Left ventricle myocardium inferior (tissue), 1 donor: ENCODE data around the gene C20orf202. TPM values are rescaled to one million over a fixed set of nuclear protein-coding genes. Genes with fewer than 3 reads are reported as not detected.

ENCODE experiments used
- DNase-seq: peaks from one replicate; pipeline ENCODE4 v3.0.0-alpha.2; 2020
- H3K27ac ChIP-seq: fragments of 200-600 bp; replicated peaks from 2 replicates; pipeline ENCODE4 v1.8.0; 2021
- H3K27me3 ChIP-seq: fragments of 200-600 bp; 2 replicates; pipeline ENCODE4 v1.8.0; 2021; ENCODE audit warnings: low read depth
- H3K36me3 ChIP-seq: fragments of 200-600 bp; 2 replicates; pipeline ENCODE4 v1.8.0; 2021
- H3K4me1 ChIP-seq: fragments of 200-600 bp; 2 replicates; pipeline ENCODE4 v1.8.0; 2021
- H3K4me3 ChIP-seq: fragments of 200-600 bp; 2 replicates; pipeline ENCODE4 v1.8.0; 2021; ENCODE audit warnings: mild to moderate bottlenecking, moderate library complexity
- H3K9me3 ChIP-seq: fragments of 200-600 bp; replicated peaks from 2 replicates; pipeline ENCODE4 v1.8.0; 2021
- intact Hi-C: fragments of 100-400 bp; cut with micrococcal nuclease; formaldehyde crosslinking; loops from one replicate; pipeline ENCODE4 v1.11.0; 2022
- total RNA-seq: library from RNA; stranded (reverse); fragmentation: NEBNext Ultra II Directional; extraction: Animal tissue kit (Norgen Biotek cat#: 25700); gene quantifications from one replicate; pipeline ENCODE4 v1.2.1, GENCODE V29; 2021
- TF ChIP-seq, protein P1 (sequence below): fragments of 200-600 bp; IDR thresholded peaks from 2 replicates; pipeline ENCODE4 v1.8.0; 2021; ENCODE audit warnings: antibody characterized with exemption, mild to moderate bottlenecking, borderline replicate concordance
- donor health status: DM: no; HTN: yes; CAD: no; lungs with severe emphysema.

C20orf202 gene
- total RNA-seq, 1 donor from 2014 or later, result 0.41 TPM

DNA sequence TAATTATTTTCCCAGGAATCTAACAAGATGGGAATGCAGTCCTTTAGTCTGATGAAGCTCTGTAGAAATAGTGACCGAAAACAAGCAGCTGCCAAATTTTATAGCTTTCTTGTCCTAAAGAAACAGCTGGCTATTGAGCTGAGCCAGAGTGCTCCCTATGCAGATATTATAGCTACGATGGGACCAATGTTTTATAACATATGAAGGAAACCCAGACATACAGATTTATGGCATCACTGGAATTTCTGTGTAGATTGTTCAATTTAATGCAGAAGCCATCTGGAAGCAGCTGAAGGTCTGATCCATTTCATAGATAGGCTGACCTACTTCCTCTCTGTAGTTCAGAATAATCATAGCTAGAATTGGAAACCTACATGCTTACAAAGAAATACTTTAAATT, 51.0 kb downstream of the C20orf202 start:
- TF ChIP-seq, protein P1, sequence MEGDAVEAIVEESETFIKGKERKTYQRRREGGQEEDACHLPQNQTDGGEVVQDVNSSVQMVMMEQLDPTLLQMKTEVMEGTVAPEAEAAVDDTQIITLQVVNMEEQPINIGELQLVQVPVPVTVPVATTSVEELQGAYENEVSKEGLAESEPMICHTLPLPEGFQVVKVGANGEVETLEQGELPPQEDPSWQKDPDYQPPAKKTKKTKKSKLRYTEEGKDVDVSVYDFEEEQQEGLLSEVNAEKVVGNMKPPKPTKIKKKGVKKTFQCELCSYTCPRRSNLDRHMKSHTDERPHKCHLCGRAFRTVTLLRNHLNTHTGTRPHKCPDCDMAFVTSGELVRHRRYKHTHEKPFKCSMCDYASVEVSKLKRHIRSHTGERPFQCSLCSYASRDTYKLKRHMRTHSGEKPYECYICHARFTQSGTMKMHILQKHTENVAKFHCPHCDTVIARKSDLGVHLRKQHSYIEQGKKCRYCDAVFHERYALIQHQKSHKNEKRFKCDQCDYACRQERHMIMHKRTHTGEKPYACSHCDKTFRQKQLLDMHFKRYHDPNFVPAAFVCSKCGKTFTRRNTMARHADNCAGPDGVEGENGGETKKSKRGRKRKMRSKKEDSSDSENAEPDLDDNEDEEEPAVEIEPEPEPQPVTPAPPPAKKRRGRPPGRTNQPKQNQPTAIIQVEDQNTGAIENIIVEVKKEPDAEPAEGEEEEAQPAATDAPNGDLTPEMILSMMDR, result no peak
- intact Hi-C loops, result no loop called here
- H3K4me1 ChIP-seq, result no peaks in the 10 kb centered on the region
- no peak overlapping the region for H3K27ac ChIP-seq
- H3K27me3 ChIP-seq, result peaks cover 26% of the 10 kb centered on the region
- H3K36me3 ChIP-seq, result no peaks in the 10 kb centered on the region
- no peak overlapping the region for H3K4me3 ChIP-seq
- H3K9me3 ChIP-seq, result no peaks in the 10 kb centered on the region
- DNase-seq, result no peak

DNA sequence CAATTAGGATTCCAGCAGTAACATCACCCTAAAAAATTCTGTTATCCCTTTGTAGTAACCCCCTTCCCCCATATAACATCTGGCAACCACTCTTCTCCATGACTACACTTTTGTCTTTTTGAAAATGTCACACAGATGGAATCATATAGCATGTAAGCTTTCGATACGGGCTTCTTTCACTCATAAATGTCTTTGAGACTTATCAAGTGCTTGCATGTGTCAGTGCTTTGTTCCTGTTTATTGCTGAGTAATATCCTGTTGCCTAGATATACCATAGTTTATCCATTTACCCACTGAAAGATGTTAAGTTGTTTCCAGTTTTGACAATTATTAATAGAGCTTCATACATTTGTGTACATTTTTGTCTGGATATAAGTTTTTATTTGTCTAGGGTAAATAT, 52.4 kb downstream of the C20orf202 start:
- Histone ChIP-seq H3K4me3 (no peak overlapping the region), H3K9me3 (no peaks in the 10 kb centered on the region), H3K4me1 (no peaks in the 10 kb centered on the region), H3K27me3 (peaks cover 31% of the 10 kb centered on the region), H3K27ac (no peak overlapping the region), H3K36me3 (no peaks in the 10 kb centered on the region)
- intact Hi-C loops, result no loop called here
- no peak for DNase-seq
- TF ChIP-seq, protein P1, result no peak

Other genes with a start within 250 kb of the C20orf202 start
- gene RSPO4, start 201.1 kb upstream of the C20orf202 start, total RNA-seq, result not detected
- gene PSMF1, start 84.9 kb upstream of the C20orf202 start, total RNA-seq, result 124 TPM
- 4.2 TPM for gene TMEM74B, start 18.5 kb upstream of the C20orf202 start, total RNA-seq
- not detected for gene RAD21L1, start 22.6 kb downstream of the C20orf202 start, total RNA-seq
- gene SNPH, start 62.8 kb downstream of the C20orf202 start, total RNA-seq, result 11.2 TPM
- gene SDCBP2, start 125.7 kb downstream of the C20orf202 start, total RNA-seq, result 2.2 TPM
- 124 TPM for gene FKBP1A, start 189.6 kb downstream of the C20orf202 start, total RNA-seq